GM12878 (cell line): Measurements from ENCODE around the gene ZNF436. TPM values are rescaled to one million over a fixed set of nuclear protein-coding genes. Genes with fewer than 3 reads are reported as not detected.

Experiments
- BRCA1 ChIP-seq: IDR thresholded peaks from 2 replicates; pipeline ENCODE4 v1.6.1; 2011; ENCODE audit warnings: low read depth, low read length, improper control_type of control experiment
- EGR1 ChIP-seq, 2 experiments: IDR thresholded peaks; 1 replicate in 1 of 2; 2 replicates in 1 of 2; pipeline ENCODE4 v1.6.1; 2011 to 2012; ENCODE audit warnings: low read depth in 2 of 2, low read length in 2 of 2, borderline replicate concordance in 1 of 2, mild to moderate bottlenecking in 1 of 2, moderate library complexity in 1 of 2
- LARP7 ChIP-seq: fragments of 450-650 bp; IDR thresholded peaks from 2 replicates; pipeline ENCODE4 v1.6.1; 2017; ENCODE audit warnings: mild to moderate bottlenecking
- MEF2B ChIP-seq: fragments of 450-650 bp; IDR thresholded peaks from 2 replicates; pipeline ENCODE4 v1.6.1; 2018; ENCODE audit warnings: mild to moderate bottlenecking, moderate library complexity; ENCODE audit not compliant: partially characterized antibody, poor library complexity, severe bottlenecking
- NFYB ChIP-seq: IDR thresholded peaks from 2 replicates; pipeline ENCODE4 v1.6.1; 2011; ENCODE audit warnings: low read depth, mild to moderate bottlenecking, low read length, improper control_type of control experiment, moderate library complexity; ENCODE audit not compliant: insufficient read depth
- YBX1 ChIP-seq: fragments of 450-650 bp; IDR thresholded peaks from 2 replicates; pipeline ENCODE4 v1.6.1; 2016; ENCODE audit warnings: antibody characterized with exemption
- YY1 ChIP-seq: IDR thresholded peaks from 2 replicates; pipeline ENCODE4 v1.6.1; 2011; ENCODE audit warnings: low read depth, mild to moderate bottlenecking, low read length
- polyA plus RNA-seq, 11 experiments: library from polyadenylated mRNA; depleted of rRNA in 4 of 11; unstranded in 6 of 11; stranded (reverse) in 5 of 11; fragments of >200 nt; fragmentation: Nextera tagmentation in 4 of 11; fragmentation: Illumina TruSeq in 1 of 11; extraction: Ambion mirVana in 4 of 11; extraction: Trizol in 1 of 11; gene quantifications; 1 replicate in 1 of 11; 2 replicates in 10 of 11; pipeline versions ENCODE4 v1.2.1 to v1.2.3, GENCODE V29; 2011 to 2016; ENCODE audit warnings: inconsistent platforms in 2 of 11, missing spikeins in 2 of 11, low read depth in 1 of 11
- total RNA-seq, 4 experiments: library from RNA; depleted of rRNA in 3 of 4; stranded (reverse); fragments of >200 nt in 3 of 4; fragmentation: Illumina TruSeq in 1 of 4; extraction: Trizol in 1 of 4; gene quantifications; 2 replicates each; pipeline versions ENCODE4 v1.2.1 to v1.2.3, GENCODE V29; 2013 to 2021
- TF ChIP-seq, protein P1 (sequence below): fragments of 450-650 bp; IDR thresholded peaks from 2 replicates; pipeline ENCODE4 v1.6.1; 2017; ENCODE audit warnings: mild to moderate bottlenecking, moderate library complexity
- TF ChIP-seq, protein P2 (sequence below): IDR thresholded peaks from 2 replicates; pipeline ENCODE4 v1.6.1; 2012; ENCODE audit warnings: low read length, inconsistent platforms
- TF ChIP-seq, protein P3 (sequence below): IDR thresholded peaks from 2 replicates; pipeline ENCODE4 v1.6.1; 2011; ENCODE audit warnings: low read depth, mild to moderate bottlenecking, low read length, moderate library complexity, borderline replicate concordance; ENCODE audit errors: extremely low read depth

The ZNF436 gene
- total and polyA plus RNA-seq, 10 of the 15 experiments (the other 5 are each of a cell fraction or from before 2014, with no cell fraction given): 0.85 to 4.7 (median 3.0) TPM

DNA sequence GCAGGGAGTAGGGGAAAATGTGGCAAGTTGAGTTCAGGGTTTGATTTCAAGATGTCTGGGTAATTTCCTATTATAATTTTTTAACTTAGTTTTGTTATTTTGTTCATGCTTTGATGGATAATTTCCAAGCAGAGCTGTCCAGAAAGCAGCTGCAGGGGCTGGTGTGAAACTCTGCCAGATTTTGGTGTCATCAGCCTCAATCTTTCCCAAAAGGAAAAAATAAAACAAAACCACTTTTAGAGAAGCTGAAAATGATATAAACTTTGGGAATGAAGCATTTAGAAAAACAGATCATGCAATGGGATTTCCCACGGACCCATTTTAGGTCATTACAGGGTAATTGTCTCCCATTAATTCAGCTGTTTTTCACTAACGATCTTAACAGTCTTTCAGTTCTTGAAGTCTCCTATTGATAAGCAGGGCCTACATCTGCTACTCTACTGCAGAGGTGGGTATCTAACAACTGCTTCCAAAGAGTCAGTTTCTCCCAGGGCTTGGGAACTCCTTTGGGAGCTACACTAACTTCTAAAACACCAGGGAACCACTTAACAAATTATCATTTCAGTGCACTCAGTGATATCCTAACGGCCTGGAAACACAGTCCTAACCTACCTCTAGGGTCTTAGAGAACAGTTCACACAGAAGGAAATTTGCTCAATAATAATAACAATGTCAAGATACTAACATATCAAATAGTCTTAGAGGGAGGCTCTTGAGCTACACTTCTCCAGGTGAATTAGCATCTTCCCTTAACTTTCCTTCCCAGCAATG lies 12.3 kb downstream of the ZNF436 start (continued):
- TF ChIP-seq, protein P1, sequence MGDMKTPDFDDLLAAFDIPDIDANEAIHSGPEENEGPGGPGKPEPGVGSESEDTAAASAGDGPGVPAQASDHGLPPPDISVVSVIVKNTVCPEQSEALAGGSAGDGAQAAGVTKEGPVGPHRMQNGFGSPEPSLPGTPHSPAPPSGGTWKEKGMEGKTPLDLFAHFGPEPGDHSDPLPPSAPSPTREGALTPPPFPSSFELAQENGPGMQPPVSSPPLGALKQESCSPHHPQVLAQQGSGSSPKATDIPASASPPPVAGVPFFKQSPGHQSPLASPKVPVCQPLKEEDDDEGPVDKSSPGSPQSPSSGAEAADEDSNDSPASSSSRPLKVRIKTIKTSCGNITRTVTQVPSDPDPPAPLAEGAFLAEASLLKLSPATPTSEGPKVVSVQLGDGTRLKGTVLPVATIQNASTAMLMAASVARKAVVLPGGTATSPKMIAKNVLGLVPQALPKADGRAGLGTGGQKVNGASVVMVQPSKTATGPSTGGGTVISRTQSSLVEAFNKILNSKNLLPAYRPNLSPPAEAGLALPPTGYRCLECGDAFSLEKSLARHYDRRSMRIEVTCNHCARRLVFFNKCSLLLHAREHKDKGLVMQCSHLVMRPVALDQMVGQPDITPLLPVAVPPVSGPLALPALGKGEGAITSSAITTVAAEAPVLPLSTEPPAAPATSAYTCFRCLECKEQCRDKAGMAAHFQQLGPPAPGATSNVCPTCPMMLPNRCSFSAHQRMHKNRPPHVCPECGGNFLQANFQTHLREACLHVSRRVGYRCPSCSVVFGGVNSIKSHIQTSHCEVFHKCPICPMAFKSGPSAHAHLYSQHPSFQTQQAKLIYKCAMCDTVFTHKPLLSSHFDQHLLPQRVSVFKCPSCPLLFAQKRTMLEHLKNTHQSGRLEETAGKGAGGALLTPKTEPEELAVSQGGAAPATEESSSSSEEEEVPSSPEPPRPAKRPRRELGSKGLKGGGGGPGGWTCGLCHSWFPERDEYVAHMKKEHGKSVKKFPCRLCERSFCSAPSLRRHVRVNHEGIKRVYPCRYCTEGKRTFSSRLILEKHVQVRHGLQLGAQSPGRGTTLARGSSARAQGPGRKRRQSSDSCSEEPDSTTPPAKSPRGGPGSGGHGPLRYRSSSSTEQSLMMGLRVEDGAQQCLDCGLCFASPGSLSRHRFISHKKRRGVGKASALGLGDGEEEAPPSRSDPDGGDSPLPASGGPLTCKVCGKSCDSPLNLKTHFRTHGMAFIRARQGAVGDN: no peak
- no peak for TF ChIP-seq YBX1
- TF ChIP-seq YY1: no peak
- TF ChIP-seq LARP7: no peak
- no peak for TF ChIP-seq BRCA1
- TF ChIP-seq, protein P2, sequence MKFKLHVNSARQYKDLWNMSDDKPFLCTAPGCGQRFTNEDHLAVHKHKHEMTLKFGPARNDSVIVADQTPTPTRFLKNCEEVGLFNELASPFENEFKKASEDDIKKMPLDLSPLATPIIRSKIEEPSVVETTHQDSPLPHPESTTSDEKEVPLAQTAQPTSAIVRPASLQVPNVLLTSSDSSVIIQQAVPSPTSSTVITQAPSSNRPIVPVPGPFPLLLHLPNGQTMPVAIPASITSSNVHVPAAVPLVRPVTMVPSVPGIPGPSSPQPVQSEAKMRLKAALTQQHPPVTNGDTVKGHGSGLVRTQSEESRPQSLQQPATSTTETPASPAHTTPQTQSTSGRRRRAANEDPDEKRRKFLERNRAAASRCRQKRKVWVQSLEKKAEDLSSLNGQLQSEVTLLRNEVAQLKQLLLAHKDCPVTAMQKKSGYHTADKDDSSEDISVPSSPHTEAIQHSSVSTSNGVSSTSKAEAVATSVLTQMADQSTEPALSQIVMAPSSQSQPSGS: no peak
- TF ChIP-seq NFYB: no peak
- no peak for TF ChIP-seq MEF2B
- TF ChIP-seq, protein P3, sequence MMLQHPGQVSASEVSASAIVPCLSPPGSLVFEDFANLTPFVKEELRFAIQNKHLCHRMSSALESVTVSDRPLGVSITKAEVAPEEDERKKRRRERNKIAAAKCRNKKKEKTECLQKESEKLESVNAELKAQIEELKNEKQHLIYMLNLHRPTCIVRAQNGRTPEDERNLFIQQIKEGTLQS: no peak
- TF ChIP-seq EGR1 (IDR thresholded peaks at IDR 0.05; ENCODE audit: borderline replicate concordance in 1 of 2, low read depth in 2 of 2, low read length in 2 of 2): no peak
